Measurements from ENCODE around the gene NOTCH1. TPM values are rescaled to one million over a fixed set of nuclear protein-coding genes. Genes with fewer than 3 reads are reported as not detected.
A peak's percentile ranks its signal among the peaks of the same experiment; 100 is the strongest.

Gene NOTCH1
- total RNA-seq = 10 to 100 TPM; 38.2 to 95.7 (median 53.8) TPM

DNA sequence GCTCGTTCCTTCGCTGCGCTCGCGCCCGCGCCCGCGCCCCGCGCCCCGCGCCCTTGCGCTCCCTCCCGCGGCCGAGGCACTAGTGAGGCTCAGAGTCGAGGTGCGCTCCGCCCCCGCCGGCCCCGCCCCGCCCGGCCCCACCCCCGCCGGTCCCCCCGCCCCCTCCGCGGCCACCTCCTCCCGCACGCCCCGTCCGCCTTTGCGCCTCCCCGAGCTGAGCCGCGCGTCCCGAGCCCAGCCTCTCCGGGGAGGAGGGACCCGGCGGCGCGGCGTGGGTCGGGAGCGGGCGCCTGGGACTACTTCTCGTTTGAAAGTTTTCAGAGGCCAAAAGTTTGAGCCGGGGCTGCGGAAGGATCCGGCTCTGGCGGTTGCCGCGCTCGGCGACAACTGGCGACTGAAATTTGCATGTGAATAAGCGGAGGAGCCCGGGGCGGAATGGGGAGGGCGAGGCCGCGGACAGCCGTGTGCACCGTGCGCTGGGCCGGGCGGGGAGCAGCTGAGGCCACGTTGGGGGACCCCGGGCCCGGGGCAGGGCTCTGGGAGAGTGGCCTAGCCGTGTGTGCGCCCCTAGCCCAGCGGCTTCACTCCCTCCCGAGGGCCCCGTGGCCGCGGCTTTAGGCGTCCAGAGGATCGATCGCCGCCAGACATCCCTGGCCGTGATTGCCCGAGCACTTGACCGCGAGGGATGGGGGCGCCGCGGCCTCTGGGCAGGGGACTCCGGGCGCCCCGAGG is at the start of gene NOTCH1:
Gene NOTCH1 (minus strand): TSS at position 84 of the 732 bp plus-strand sequence. CDS start 262 bp downstream, outside the sequence.
- Histone ChIP-seq H3K27me3 (no peaks in the 10 kb centered on the region), H3K4me3 (peak within 1 kb of the TSS; percentile 87 to 97 (median 92)), H3K9me3 (no peaks in the 10 kb centered on the region), H3K4me1 (peaks cover 8 to 65% (median 22%) of the 10 kb centered on the region in 4 donors), H3K36me3 (no peaks in the 10 kb centered on the region), H3K27ac (peak within 1 kb of the TSS; percentile 90 to 99 (median 94))
- DNase-seq = peak; percentile 87 to 95 (median 95)
- TF ChIP-seq, protein P1, sequence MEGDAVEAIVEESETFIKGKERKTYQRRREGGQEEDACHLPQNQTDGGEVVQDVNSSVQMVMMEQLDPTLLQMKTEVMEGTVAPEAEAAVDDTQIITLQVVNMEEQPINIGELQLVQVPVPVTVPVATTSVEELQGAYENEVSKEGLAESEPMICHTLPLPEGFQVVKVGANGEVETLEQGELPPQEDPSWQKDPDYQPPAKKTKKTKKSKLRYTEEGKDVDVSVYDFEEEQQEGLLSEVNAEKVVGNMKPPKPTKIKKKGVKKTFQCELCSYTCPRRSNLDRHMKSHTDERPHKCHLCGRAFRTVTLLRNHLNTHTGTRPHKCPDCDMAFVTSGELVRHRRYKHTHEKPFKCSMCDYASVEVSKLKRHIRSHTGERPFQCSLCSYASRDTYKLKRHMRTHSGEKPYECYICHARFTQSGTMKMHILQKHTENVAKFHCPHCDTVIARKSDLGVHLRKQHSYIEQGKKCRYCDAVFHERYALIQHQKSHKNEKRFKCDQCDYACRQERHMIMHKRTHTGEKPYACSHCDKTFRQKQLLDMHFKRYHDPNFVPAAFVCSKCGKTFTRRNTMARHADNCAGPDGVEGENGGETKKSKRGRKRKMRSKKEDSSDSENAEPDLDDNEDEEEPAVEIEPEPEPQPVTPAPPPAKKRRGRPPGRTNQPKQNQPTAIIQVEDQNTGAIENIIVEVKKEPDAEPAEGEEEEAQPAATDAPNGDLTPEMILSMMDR (IDR thresholded peaks at IDR 0.05) = peak in 1 of 6 experiments; percentile 16
- TF ChIP-seq POLR2A (IDR thresholded peaks at IDR 0.05) = peak in 1 of 2 donors; percentile 80

DNA sequence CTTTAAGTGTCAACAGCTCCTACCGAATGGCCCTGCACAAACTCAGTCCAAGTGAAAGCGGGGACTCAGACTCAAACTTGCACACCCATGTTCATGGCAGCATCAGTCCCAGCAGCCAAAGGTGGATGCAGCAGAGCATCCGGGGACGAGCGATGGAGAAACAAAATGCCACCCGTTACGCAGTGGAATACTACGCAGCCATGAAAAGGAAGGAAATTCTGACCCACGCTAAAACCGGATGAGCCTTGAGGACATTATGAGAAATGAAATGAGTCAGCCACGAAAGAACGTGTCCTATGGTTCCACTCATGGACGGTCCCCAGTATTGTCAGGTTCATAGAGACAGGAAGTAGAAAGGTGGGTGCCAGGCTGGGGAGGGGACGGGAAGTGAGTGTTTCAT is 48.6 kb upstream of the NOTCH1 start:
- Histone ChIP-seq H3K4me1 (no peaks in the 10 kb centered on the region), H3K4me3 (no peak overlapping the region), H3K9me3 (no peaks in the 10 kb centered on the region), H3K27me3 (no peaks in the 10 kb centered on the region), H3K36me3 (no peaks in the 10 kb centered on the region), H3K27ac (no peak overlapping the region)
- TF ChIP-seq, protein P1 (IDR thresholded peaks at IDR 0.05) = no peak
- no peak for TF ChIP-seq POLR2A (IDR thresholded peaks at IDR 0.05)
- no peak for DNase-seq

DNA sequence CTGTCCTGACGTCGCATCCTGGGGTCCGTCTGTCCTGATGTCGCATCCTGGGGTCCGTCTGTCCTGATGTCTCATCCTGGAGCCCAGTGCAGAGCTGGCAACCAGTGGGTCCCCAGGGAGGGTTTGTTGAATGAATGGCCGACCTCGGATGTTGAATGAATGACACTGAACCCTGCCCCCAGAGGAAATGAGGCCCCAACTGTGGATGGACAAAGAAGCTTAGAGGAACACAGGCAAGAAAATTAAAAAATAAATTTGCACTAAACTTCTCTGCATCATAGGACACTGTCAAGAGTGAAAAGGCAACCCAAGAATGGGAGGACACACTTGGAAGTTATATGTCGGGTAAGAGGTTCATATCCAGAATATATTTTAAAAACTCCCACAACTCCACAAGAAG is 47.7 kb upstream of the NOTCH1 start:
- Histone ChIP-seq H3K4me3 (no peak overlapping the region), H3K36me3 (no peaks in the 10 kb centered on the region), H3K27ac (no peak overlapping the region), H3K27me3 (no peaks in the 10 kb centered on the region), H3K9me3 (no peaks in the 10 kb centered on the region), H3K4me1 (peaks cover 0 to 5% (median 2%) of the 10 kb centered on the region in 4 donors)
- TF ChIP-seq POLR2A (IDR thresholded peaks at IDR 0.05) = no peak
- TF ChIP-seq, protein P1 (IDR thresholded peaks at IDR 0.05) = no peak
- DNase-seq = no peak

DNA sequence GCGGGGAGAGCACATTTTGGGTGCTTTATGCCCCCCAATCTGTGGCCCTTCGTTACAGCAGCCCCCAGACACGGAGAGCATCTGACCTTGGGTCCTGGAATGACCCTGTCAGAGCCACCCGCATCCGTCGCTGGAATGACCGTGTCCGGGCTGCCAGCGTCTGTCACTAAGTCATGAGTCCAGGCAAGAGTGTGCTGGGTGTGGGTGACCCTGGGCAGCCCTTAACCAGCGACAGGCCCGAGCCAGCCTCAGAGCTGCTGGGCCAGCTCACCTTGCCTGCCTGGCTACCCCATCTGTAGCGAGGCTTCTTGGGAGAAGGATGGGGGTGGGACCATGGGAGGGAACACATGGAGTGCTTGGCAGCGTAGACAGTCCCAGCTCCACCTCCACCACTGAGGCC is 46.8 kb upstream of the NOTCH1 start:
- H3K27me3 ChIP-seq = no peaks in the 10 kb centered on the region
- H3K27ac ChIP-seq = no peak overlapping the region
- peaks cover 0 to 14% (median 10%) of the 10 kb centered on the region in 4 donors for H3K4me1 ChIP-seq
- H3K4me3 ChIP-seq = no peak overlapping the region
- TF ChIP-seq, protein P1 (IDR thresholded peaks at IDR 0.05) = no peak
- no peak for TF ChIP-seq POLR2A (IDR thresholded peaks at IDR 0.05)
- no peaks in the 10 kb centered on the region for H3K36me3 ChIP-seq
- no peaks in the 10 kb centered on the region for H3K9me3 ChIP-seq
- no peak for DNase-seq

DNA sequence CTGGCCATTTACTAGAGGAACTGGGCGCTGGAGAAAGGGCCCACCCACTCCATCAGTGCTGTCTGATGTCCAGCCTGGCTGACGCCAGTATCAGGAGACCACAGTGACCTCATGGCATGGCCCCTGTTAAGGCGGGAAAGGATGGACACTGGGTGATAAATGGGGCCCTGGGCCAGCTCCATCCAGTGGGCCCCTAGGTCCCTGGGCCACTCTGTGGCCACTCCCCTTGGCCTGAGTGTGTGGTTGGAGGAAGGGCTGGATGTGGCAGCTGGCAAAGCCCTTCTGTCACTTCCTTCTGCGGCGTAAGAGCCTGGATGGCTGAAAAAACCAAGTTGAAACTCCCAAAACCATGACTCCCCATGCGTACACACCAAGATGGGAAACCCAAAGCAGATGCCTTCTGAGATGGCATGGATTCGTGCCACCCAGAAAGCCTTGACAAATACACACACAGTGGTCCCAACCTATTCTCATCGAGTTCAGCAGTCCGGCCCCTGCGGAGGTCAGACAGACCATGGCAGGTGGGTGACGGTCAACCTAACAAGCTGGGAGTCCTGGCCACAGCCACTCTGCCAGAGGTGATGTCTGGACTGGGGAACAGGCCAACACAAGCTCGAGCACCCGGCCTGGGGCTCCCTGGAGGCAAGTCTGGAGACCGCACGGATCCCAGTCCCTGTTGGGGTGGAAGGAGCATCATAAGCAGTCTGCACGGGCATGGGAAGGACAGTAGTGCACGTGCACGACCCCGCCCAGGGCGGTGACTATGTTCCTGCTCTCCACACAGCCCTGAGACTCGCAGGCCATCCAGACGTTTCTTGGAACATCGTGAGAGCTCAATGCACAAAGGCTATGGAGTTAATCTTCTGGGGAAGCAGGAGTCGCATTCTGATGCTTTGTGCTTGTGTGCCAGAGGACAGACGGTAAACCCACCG is 45.2 kb upstream of the NOTCH1 start:
- Histone ChIP-seq H3K4me1 (peaks cover 0 to 26% (median 14%) of the 10 kb centered on the region in 4 donors), H3K9me3 (no peaks in the 10 kb centered on the region), H3K36me3 (no peaks in the 10 kb centered on the region), H3K4me3 (no peak overlapping the region), H3K27ac (peak overlapping the region in 2 of 4 donors; percentile 25 to 31), H3K27me3 (no peaks in the 10 kb centered on the region)
- no peak for DNase-seq
- no peak for TF ChIP-seq POLR2A (IDR thresholded peaks at IDR 0.05)
- TF ChIP-seq, protein P1 (IDR thresholded peaks at IDR 0.05) = no peak

Measured in Peyer's patch (tissue), 4 donors.